GM23248 (cell line): Measurements from ENCODE around the gene SACM1L. TPM values are rescaled to one million over a fixed set of nuclear protein-coding genes. Genes with fewer than 3 reads are reported as not detected.

ENCODE experiments used
- DNase-seq: peaks from one replicate; pipeline ENCODE4 v3.0.0-alpha.2; 2015
- H2AFZ ChIP-seq: fragments of 200-600 bp; sonication (generic); 2 replicates; pipeline ENCODE4 v1.6.1; 2016; ENCODE audit warnings: antibody characterized with exemption
- H3F3A ChIP-seq: fragments of 200-600 bp; sonication (generic); 2 replicates; pipeline ENCODE4 v1.6.1; 2016; ENCODE audit warnings: mild to moderate bottlenecking, antibody characterized with exemption, mixed run types; ENCODE audit not compliant: insufficient read depth
- H3K27ac ChIP-seq: fragments of 200-600 bp; sonication (generic); 2 replicates; pipeline ENCODE4 v1.5.1; 2016; ENCODE audit warnings: mild to moderate bottlenecking
- H3K27me3 ChIP-seq: fragments of 200-600 bp; sonication (generic); replicated peaks from 2 replicates; pipeline ENCODE4 v1.6.1; 2016; ENCODE audit warnings: mild to moderate bottlenecking; ENCODE audit not compliant: insufficient read depth
- H3K36me3 ChIP-seq: fragments of 200-600 bp; sonication (generic); 2 replicates; pipeline ENCODE4 v1.6.1; 2016; ENCODE audit warnings: low read depth, mild to moderate bottlenecking
- H3K4me1 ChIP-seq: fragments of 200-600 bp; sonication (generic); 2 replicates; pipeline ENCODE4 v1.6.1; 2016; ENCODE audit warnings: mild to moderate bottlenecking; ENCODE audit not compliant: insufficient read depth
- H3K4me2 ChIP-seq: fragments of 200-600 bp; sonication (generic); one replicate; pipeline ENCODE4 v1.6.1; 2016; ENCODE audit warnings: mild to moderate bottlenecking; ENCODE audit not compliant: unreplicated experiment
- H3K4me3 ChIP-seq: fragments of 200-600 bp; sonication (generic); 2 replicates; pipeline ENCODE4 v1.5.1; 2016; ENCODE audit warnings: mild to moderate bottlenecking
- H3K79me2 ChIP-seq: fragments of 200-600 bp; sonication (generic); 2 replicates; pipeline ENCODE4 v1.6.1; 2016; ENCODE audit warnings: mild to moderate bottlenecking; ENCODE audit not compliant: insufficient read depth
- H3K9ac ChIP-seq: fragments of 200-600 bp; sonication (generic); 2 replicates; pipeline ENCODE4 v1.6.1; 2016; ENCODE audit warnings: mild to moderate bottlenecking
- H3K9me2 ChIP-seq: fragments of 200-600 bp; sonication (generic); 2 replicates; pipeline ENCODE4 v1.6.1; 2016; ENCODE audit warnings: mixed run types, mild to moderate bottlenecking, moderate library complexity; ENCODE audit not compliant: insufficient read depth
- H3K9me3 ChIP-seq: fragments of 200-600 bp; sonication (generic); one replicate; pipeline ENCODE4 v1.6.1; 2017; ENCODE audit warnings: low read depth
- H4K20me1 ChIP-seq: fragments of 200-600 bp; sonication (generic); 2 replicates; pipeline ENCODE4 v1.6.0; 2016; ENCODE audit not compliant: insufficient read depth
- EZH2 ChIP-seq: fragments of 200-600 bp; sonication (generic); IDR thresholded peaks from 2 replicates; pipeline ENCODE4 v1.6.1; 2018; ENCODE audit warnings: antibody characterized with exemption, mild to moderate bottlenecking; ENCODE audit not compliant: insufficient read depth, poor library complexity, severe bottlenecking
- EZH2phosphoT487 ChIP-seq: fragments of 200-600 bp; sonication (generic); IDR thresholded peaks from 2 replicates; pipeline ENCODE4 v1.6.1; 2018; ENCODE audit warnings: antibody characterized with exemption, moderate library complexity, mild to moderate bottlenecking, low read depth; ENCODE audit not compliant: insufficient read depth
- WGBS, 2 experiments: methylation state at CpG; one replicate each; pipeline ENCODE4 v1.1.6; 2015 to 2017; ENCODE audit warnings: low lambda C conversion rate in 2 of 2, low coverage in 1 of 2; ENCODE audit errors: missing lambda C conversion rate in 2 of 2; 5-methylcytosine and 5-hydroxymethylcytosine counted together
- in situ Hi-C: fragments of 300-500 bp; cut with MboI; formaldehyde crosslinking; loops from 2 replicates; pipeline ENCODE4 v1.15.0; 2020
- polyA plus RNA-seq: library from polyadenylated mRNA; unstranded; fragments of >200 nt; fragmentation: Nextera tagmentation; extraction: Ambion mirVana; gene quantifications from 2 replicates; pipeline ENCODE4 v1.2.1, GENCODE V29; 2016
- total RNA-seq: library from RNA; depleted of rRNA; stranded (reverse); fragments of >200 nt; shearing (Covaris generic); gene quantifications from 2 replicates; pipeline ENCODE4 v1.2.3, GENCODE V29; 2014

Gene SACM1L
- total and polyA plus RNA-seq, 2 experiments from 2014 or later: 33.6 to 33.9 TPM

DNA sequence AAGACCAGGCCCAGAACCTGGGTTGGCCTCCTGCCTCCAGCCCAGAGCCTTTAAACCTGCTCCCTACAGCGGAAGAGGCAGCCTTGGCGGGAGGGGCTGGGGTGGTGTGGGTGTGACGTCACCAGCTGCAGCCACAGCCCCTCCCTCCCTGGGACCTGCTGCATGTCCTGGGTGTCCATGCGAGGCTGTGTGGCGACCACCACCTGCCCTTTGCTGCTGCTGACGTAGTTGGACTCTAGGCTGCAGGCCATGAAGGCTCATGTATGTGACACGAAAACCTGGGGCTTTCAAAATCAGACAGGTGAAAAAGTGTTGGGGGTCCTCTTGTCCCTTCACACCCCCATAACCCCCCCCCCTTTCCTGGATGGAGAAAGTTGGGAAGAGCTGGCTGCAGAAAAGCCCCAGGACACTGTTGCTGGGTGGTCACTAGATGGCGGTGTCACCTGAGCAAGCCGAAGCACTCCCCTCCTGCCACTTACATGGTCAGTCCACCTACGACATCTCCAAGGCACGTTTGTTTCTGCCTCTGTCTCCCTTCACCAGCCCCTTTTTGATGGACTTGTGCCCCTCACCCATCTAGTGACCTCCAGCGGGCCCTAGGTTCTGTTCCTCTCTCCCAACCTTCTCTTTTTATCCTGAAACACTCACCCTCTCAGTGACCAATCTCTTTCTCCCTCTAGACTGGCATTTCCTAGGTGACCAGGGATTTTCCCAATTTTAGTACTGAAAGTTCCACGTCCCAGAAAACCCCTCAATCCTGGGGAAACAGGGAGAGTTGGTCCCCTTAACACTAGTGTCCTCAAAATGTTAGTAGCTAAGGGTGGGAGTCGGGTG is 71.9 kb downstream of the SACM1L start:
- Histone ChIP-seq H4K20me1 (no peaks in the 10 kb centered on the region), H3K4me1 (no peaks in the 10 kb centered on the region), H3K9ac (no peak overlapping the region), H3K79me2 (no peaks in the 10 kb centered on the region), H2AFZ (no peak overlapping the region), H3K9me3 (no peaks in the 10 kb centered on the region), H3K4me2 (no peak overlapping the region), H3K9me2 (no peaks in the 10 kb centered on the region), H3K27ac (no peak overlapping the region), H3F3A (no peaks in the 10 kb centered on the region), H3K27me3 (peaks cover 18% of the 10 kb centered on the region), H3K36me3 (no peaks in the 10 kb centered on the region), H3K4me3 (no peak overlapping the region)
- TF ChIP-seq EZH2: no peak
- TF ChIP-seq EZH2phosphoT487: no peak
- in situ Hi-C loops: loop anchor here (5.0 to 25.0 kb wide), 2 partner anchors 166 to 601 kb away; partner anchors contain the start of genes CCR2 and CCR5
- 27 to 28% methylated on average over 14 of the region's 14 CpGs for WGBS, 2 experiments
- peak; percentile 79 for DNase-seq

DNA sequence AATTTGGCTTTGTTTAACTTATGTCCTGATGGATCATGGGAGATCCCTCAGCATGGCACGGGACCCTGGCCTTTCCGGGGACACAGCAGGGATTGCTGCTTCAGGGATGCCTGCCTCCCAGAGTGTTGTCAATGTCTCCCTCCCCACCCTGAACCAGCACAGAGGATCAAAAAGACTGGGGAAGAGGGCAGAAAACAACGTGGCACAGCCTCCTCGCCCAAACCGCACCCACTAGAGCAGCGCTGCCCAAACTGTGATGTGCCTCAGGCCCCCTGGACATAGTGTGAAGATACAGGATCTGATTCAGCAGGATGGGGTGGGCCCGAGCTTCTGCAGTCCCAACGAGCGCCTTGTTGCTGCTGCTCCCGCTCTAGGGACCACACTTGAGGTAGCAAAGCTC is 72.6 kb downstream of the SACM1L start:
- no peak overlapping the region for H3K4me2 ChIP-seq
- no peak overlapping the region for H3K9ac ChIP-seq
- 68 to 70% methylated on average over 10 of the region's 10 CpGs for WGBS, 2 experiments
- peaks cover 22% of the 10 kb centered on the region for H3K27me3 ChIP-seq
- no peak for DNase-seq
- H3K4me3 ChIP-seq: no peak overlapping the region
- no peaks in the 10 kb centered on the region for H4K20me1 ChIP-seq
- TF ChIP-seq EZH2phosphoT487: no peak
- no peaks in the 10 kb centered on the region for H3K9me3 ChIP-seq
- no peaks in the 10 kb centered on the region for H3K9me2 ChIP-seq
- no peak overlapping the region for H3K27ac ChIP-seq
- no peaks in the 10 kb centered on the region for H3F3A ChIP-seq
- in situ Hi-C loops: loop anchor here (5.0 to 25.0 kb wide), 2 partner anchors 165 to 600 kb away; partner anchors contain the start of genes CCR2 and CCR5
- H3K79me2 ChIP-seq: no peaks in the 10 kb centered on the region
- H3K36me3 ChIP-seq: no peaks in the 10 kb centered on the region
- no peaks in the 10 kb centered on the region for H3K4me1 ChIP-seq
- no peak overlapping the region for H2AFZ ChIP-seq

DNA sequence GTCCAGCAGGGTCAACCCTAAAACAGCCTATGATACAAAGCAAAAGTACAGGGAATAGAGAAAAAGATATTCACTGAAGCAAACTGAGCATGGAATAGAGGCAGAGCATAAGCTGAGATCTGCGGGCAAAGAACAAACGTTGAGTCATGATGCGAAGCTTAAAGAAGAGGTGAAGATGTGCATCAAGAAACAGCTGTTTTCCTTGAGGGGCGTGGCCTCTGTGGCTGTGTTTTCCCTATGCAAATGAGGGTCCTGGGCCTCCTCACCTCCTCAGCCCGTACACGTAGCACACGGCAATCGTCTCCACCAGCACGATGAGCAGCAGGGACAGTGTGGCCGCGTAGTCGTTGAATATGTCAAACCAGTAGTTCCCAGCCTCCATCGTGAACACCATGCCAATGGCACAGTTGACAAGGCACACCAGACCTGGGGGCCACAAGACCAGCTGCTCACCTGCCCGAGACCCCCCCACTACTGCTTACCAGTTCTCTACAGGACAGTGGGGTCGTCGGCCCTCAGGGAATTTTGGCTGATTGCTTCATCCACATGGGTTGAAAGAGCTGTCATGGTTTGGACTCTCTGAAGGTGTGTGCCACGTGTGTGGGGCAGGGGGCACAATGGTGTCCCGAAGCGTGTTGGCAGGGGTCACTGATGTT is 73.6 kb downstream of the SACM1L start:
- in situ Hi-C loops: loop anchor here (5.0 to 25.0 kb wide), 2 partner anchors 165 to 600 kb away; partner anchors contain the start of genes CCR2 and CCR5
- Histone ChIP-seq H3K4me1 (no peaks in the 10 kb centered on the region), H3K79me2 (no peaks in the 10 kb centered on the region), H2AFZ (no peak overlapping the region), H3K4me2 (no peak overlapping the region), H3K36me3 (no peaks in the 10 kb centered on the region), H4K20me1 (no peaks in the 10 kb centered on the region), H3K27me3 (peaks cover 31% of the 10 kb centered on the region), H3K9ac (no peak overlapping the region), H3K4me3 (no peak overlapping the region), H3K27ac (no peak overlapping the region), H3K9me3 (no peaks in the 10 kb centered on the region), H3F3A (no peaks in the 10 kb centered on the region), H3K9me2 (no peaks in the 10 kb centered on the region)
- 74 to 81% methylated on average over 19 of the region's 19 CpGs for WGBS, 2 experiments
- no peak for TF ChIP-seq EZH2phosphoT487
- no peak for TF ChIP-seq EZH2
- no peak for DNase-seq

DNA sequence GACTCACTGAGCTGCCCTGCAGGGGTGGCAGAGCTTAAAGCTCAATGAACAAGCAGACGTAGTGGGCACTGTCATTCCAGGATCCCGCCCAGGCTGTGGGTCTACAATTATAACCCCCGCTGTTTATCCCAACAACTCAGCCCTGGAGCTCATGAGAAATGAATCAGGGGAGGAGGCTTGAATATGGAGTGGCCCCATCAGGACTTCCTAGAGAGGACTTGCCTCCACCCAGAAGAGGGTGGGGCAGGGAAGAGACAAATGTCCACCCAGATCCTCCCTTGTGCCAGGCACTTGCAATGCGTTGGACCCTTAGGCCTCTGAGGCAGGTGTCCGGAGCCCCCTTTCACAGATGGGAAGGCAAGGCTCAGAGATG is 74.1 kb downstream of the SACM1L start:
- 86 to 94% methylated on average over 5 of the region's 5 CpGs for WGBS, 2 experiments
- Histone ChIP-seq H3K4me1 (no peaks in the 10 kb centered on the region), H3K9me3 (no peaks in the 10 kb centered on the region), H3F3A (no peaks in the 10 kb centered on the region), H3K27me3 (peaks cover 36% of the 10 kb centered on the region), H3K36me3 (no peaks in the 10 kb centered on the region), H2AFZ (no peak overlapping the region), H3K4me2 (no peak overlapping the region), H3K27ac (no peak overlapping the region), H3K9ac (no peak overlapping the region), H4K20me1 (no peaks in the 10 kb centered on the region), H3K79me2 (no peaks in the 10 kb centered on the region), H3K9me2 (no peaks in the 10 kb centered on the region), H3K4me3 (no peak overlapping the region)
- in situ Hi-C loops: loop anchor here (5.0 to 25.0 kb wide), 2 partner anchors 164 to 599 kb away; partner anchors contain the start of genes CCR2 and CCR5
- TF ChIP-seq EZH2 (no peak), EZH2phosphoT487 (no peak)
- DNase-seq: no peak
